HL-60/S4 (cell line): ENCODE measurements around the gene ACCS.

Experiments
- in situ Hi-C: fragments of 300-500 bp; cut with MboI; formaldehyde crosslinking; loops from 2 replicates; pipeline ENCODE4 v1.14.3; 2022; ENCODE audit warnings: low sequenced_read_pairs

The ACCS gene

GRCh38 chr11:44085330-44085729 lies 19.3 kb downstream of the ACCS start:
- in situ Hi-C loops: no loop called here

GRCh38 chr11:44088377-44088776 lies 22.3 kb downstream of the ACCS start:
- in situ Hi-C loops: no loop called here

- in situ Hi-C loops: no loop called here
These were observed 22.8 kb downstream of the ACCS start for GRCh38 chr11:44088871-44089270.

GRCh38 chr11:44090539-44090938 lies 24.5 kb downstream of the ACCS start:
- in situ Hi-C loops: no loop called here

GRCh38 chr11:44094260-44094868 lies 28.3 kb downstream of the ACCS start:
- in situ Hi-C loops: no loop called here

GRCh38 chr11:44095506-44096359 lies 29.7 kb downstream of the ACCS start, which contains the start of gene EXT2:
EXT2 (plus strand) TSS chr11:44095678; CDS start chr11:44107713, 12,035 bp downstream.
- in situ Hi-C loops: no loop called here

- in situ Hi-C loops: no loop called here
These were observed 30.5 kb downstream of the ACCS start for GRCh38 chr11:44096360-44097185.

- in situ Hi-C loops: no loop called here
These were observed 31.8 kb downstream of the ACCS start for GRCh38 chr11:44097821-44098220.

- in situ Hi-C loops: loop anchor here (10.0 kb wide), 1 partner anchor 434 kb away; no protein-coding TSS in a partner anchor
These were observed 35.0 kb downstream of the ACCS start for GRCh38 chr11:44101098-44101497.

GRCh38 chr11:44104481-44105294 lies 38.6 kb downstream of the ACCS start:
- in situ Hi-C loops: loop anchor here (10.0 kb wide), 1 partner anchor 430 kb away; no protein-coding TSS in a partner anchor

GRCh38 chr11:44108260-44108659 lies 42.2 kb downstream of the ACCS start:
- in situ Hi-C loops: loop anchor here (10.0 kb wide), 1 partner anchor 427 kb away; no protein-coding TSS in a partner anchor

- in situ Hi-C loops: no loop called here
These were observed 44.2 kb downstream of the ACCS start for GRCh38 chr11:44110231-44110679.

- in situ Hi-C loops: no loop called here
These were observed 46.2 kb downstream of the ACCS start for GRCh38 chr11:44112091-44112821.

GRCh38 chr11:44113018-44113417 lies 46.9 kb downstream of the ACCS start:
- in situ Hi-C loops: no loop called here

GRCh38 chr11:44113572-44113971 lies 47.5 kb downstream of the ACCS start:
- in situ Hi-C loops: no loop called here

GRCh38 chr11:44116234-44116830 lies 50.3 kb downstream of the ACCS start:
- in situ Hi-C loops: no loop called here

GRCh38 chr11:44120169-44120568 lies 54.1 kb downstream of the ACCS start:
- in situ Hi-C loops: no loop called here

- in situ Hi-C loops: no loop called here
These were observed 59.5 kb downstream of the ACCS start for GRCh38 chr11:44125598-44125997.

GRCh38 chr11:44126304-44126703 lies 60.2 kb downstream of the ACCS start:
- in situ Hi-C loops: no loop called here
